GM10248 (cell line): ENCODE results near the gene PATJ.

Source experiments
- CTCF ChIA-PET: fragments of 300-600 bp; sonication (Branson Sonifier 250); formaldehyde crosslinking; extraction: SDS; loops from one replicate; lab custom pipeline; 2021; ENCODE audit warnings: antibody characterized with exemption; lab: Yijun Ruan, JAX
- POLR2A ChIA-PET: fragments of 350-650 bp; sonication (Branson Sonifier 250); formaldehyde crosslinking; extraction: SDS; loops from one replicate; lab custom pipeline; 2020; ENCODE audit warnings: antibody characterized with exemption; lab: Yijun Ruan, JAX
- DNase-seq: peaks from one replicate; pipeline ENCODE4 v3.0.0; 2012; ENCODE audit errors: extremely low spot score
- TF ChIP-seq, protein P1 (sequence below): IDR thresholded peaks from 2 replicates; pipeline ENCODE4 v1.5.1; 2012; ENCODE audit warnings: mild to moderate bottlenecking, low read depth; ENCODE audit errors: extremely low read depth, missing control alignments, control extremely low read depth

The PATJ gene

DNA sequence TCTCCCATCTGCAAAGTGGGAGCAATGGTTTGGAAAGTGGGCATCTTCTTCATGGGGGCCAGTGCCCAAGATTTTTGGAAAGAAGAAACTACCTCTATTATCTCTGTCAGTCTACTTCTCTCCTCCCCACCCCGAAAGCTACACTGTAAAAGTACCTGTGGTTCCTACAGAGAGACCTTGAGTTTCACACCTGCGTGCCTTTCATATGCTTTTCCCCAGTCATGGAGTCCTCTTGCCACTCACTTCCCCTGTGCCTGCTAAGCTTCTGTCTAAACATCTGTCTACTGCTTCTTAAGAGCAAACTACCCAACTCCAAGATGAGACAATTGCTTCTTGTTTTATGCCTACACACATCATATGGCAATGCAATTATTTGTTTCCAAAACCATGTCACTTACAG, 261.5 kb downstream of the PATJ start:
- TF ChIP-seq, protein P1, sequence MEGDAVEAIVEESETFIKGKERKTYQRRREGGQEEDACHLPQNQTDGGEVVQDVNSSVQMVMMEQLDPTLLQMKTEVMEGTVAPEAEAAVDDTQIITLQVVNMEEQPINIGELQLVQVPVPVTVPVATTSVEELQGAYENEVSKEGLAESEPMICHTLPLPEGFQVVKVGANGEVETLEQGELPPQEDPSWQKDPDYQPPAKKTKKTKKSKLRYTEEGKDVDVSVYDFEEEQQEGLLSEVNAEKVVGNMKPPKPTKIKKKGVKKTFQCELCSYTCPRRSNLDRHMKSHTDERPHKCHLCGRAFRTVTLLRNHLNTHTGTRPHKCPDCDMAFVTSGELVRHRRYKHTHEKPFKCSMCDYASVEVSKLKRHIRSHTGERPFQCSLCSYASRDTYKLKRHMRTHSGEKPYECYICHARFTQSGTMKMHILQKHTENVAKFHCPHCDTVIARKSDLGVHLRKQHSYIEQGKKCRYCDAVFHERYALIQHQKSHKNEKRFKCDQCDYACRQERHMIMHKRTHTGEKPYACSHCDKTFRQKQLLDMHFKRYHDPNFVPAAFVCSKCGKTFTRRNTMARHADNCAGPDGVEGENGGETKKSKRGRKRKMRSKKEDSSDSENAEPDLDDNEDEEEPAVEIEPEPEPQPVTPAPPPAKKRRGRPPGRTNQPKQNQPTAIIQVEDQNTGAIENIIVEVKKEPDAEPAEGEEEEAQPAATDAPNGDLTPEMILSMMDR = no peak
- ChIA-PET POLR2A (no interaction called here), CTCF (no interaction called here)
- no peak for DNase-seq

GRCh38 chr1:62006690-62007089, 264.4 kb downstream of the PATJ start:
- DNase-seq = no peak
- CTCF ChIA-PET = interaction anchor here (1.2 to 1.4 kb wide), 2 partner anchors 8 to 10 kb away, joined by 3 to 5 read pairs; no protein-coding TSS in a partner anchor
- POLR2A ChIA-PET = no interaction called here
- TF ChIP-seq, protein P1 = no peak

- TF ChIP-seq, protein P1 = no peak
- no peak for DNase-seq
- ChIA-PET CTCF (interaction anchor here (1.8 kb wide), 1 partner anchor 15 kb away, joined by 5 read pairs; no protein-coding TSS in a partner anchor), POLR2A (no interaction called here)
Measured at GRCh38 chr1:62011006-62011405, 268.7 kb downstream of the PATJ start.

DNA sequence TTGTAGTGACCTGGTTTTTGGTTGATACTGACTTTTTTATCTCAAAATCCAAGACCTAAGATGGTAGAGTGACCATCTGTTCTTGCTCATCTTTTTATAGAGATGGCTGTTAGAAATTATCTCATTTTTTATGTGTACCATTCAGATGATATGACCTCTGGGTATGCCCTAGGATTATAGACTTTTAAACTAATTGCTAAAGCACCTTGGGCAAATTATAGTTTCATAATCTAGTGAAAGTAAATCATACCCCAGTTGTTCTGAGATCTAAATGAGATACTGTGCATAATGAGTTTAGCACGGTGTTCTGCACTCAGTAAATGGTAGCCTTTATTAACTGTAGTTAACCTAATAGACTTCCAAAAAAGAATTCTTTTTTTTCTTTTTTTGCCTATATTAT, 269.8 kb downstream of the PATJ start:
- TF ChIP-seq, protein P1 = no peak
- ChIA-PET POLR2A (no interaction called here), CTCF (interaction anchor here (1.6 kb wide), 1 partner anchor 47 kb away, joined by 3 read pairs; no protein-coding TSS in a partner anchor)
- no peak for DNase-seq

DNA sequence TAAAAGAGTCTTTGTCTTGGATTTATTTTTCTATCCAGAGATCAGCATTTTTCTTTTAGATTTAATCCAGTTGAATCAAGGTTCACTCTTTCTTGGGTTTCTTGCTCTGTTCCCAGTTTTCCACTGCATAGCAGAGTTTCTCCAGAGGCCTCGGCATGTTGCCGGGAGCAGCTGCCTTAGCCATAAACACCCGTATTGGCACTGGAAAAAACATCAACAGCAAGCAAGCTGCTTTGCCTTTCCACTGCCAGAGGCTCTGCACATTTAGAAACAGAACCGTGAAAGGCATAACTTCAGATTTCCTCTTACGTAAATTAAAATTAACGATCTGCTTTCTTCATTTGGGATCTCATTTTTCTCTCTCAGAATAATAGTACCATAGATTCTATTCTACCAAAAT, 270.6 kb downstream of the PATJ start:
- CTCF ChIA-PET = interaction anchor here (1.6 kb wide), 1 partner anchor 46 kb away, joined by 3 read pairs; no protein-coding TSS in a partner anchor
- POLR2A ChIA-PET = no interaction called here
- TF ChIP-seq, protein P1 = no peak
- no peak for DNase-seq

DNA sequence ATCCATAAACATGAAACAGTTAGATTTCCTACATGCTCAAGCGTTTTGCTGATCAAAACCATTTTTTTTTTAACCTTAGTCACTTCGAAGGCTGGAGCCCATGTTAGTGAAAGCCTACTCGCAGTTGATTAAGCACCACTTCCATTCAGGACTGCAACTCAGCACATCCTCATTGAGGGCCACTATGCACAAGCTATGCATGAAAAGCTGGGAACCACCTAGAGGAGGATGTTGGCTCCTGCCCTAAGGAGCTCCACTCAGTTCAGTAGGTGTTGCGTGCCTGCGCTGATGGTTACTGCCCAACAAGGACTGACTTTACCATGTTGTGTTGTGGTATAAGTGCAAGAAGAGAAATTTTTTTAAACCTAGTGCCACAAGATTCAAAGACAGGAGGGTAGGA, 271.0 kb downstream of the PATJ start:
- ChIA-PET CTCF (interaction anchor here (1.6 kb wide), 1 partner anchor 46 kb away, joined by 3 read pairs; no protein-coding TSS in a partner anchor), POLR2A (no interaction called here)
- no peak for DNase-seq

More for the DNA sequence above, 271.0 kb downstream of the PATJ start:
- TF ChIP-seq, protein P1 = no peak
